GM10847 (cell line): ENCODE results near the gene UPB1.
A peak's percentile ranks its signal among the peaks of the same experiment; 100 is the strongest.

ENCODE experiments used
- POLR2A ChIP-seq: IDR thresholded peaks from 2 replicates; pipeline ENCODE4 v1.6.1; 2011; ENCODE audit not compliant: insufficient read length; ENCODE audit errors: extremely low read depth

UPB1 gene

DNA sequence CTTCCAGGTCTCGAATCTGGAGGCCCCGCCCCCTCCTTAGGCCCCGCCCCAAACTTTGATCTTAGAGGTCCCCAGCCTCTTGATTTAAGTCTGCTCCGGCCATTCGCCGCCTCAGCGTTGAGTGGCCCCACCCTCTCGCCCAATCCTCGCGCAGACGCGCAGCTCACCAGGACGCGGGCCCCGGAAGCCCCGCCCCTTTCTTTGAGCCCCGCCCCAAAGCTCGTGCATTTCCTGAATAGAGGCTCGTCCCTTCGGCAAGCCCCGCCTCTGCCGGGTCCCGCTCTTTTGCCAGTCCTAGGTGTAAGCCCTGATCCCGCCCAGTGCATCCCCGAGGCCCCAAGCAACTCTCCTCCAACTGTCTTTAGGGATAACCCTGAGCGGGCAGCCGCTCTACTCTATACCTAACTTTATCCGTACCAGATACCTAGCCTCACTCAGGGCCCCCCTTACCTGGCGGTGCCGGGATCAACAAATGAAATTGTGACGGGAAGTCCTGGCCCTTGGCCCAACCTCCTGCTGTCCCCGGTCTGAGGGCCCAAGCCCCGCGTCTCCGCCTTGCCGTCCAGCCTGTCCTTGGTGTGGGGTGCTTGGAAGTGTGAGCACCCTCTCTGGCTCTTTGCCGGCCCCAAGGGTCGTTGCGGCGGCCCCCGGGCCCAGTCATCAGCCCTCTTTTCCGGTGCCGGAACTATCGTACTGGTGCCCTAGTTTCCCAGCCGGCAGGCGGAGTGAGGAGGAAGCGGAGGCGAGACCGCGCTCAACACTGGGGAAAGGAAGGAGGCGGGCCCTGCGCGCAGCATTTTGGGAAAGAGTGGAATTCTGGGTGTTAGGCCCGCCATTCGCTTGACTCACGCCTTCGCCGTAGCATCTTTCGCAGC is 60.3 kb downstream of the UPB1 start, which contains the start of gene SNRPD3:
TSS of gene SNRPD3 (plus strand) at position 835 of the 875 bp plus-strand sequence. CDS start 1,676 bp downstream, outside the sequence.
- TF ChIP-seq POLR2A = peak; percentile 74

GRCh38 chr22:24559471-24559870 is 64.3 kb downstream of the UPB1 start:
- no peak for TF ChIP-seq POLR2A

GRCh38 chr22:24563246-24563645 is 68.1 kb downstream of the UPB1 start:
- TF ChIP-seq POLR2A = no peak

- TF ChIP-seq POLR2A = no peak
Measured at GRCh38 chr22:24564376-24565058, 69.4 kb downstream of the UPB1 start.

DNA sequence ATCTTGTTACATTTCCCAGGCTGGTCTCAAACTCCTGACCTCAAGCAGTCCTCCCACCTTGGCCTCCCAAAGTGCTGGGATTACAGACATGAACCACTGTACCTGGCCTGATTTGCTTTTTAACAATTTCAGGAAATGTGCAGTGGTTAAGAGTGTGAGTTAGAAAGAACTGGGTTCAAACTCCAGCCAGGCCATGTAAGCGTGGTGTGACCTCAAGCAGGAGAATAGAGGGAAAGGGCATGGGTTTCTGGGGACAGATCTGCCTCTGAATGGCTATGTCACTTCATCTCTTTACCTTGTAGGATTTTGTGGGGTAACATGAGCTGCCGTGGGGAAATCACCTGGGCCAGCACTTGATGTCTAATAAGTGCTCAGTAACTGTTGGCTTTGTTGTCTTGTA is 69.9 kb downstream of the UPB1 start:
- no peak for TF ChIP-seq POLR2A

GRCh38 chr22:24566899-24567511 is 71.9 kb downstream of the UPB1 start:
- no peak for TF ChIP-seq POLR2A

- TF ChIP-seq POLR2A = no peak
Measured at GRCh38 chr22:24567668-24568067, 72.5 kb downstream of the UPB1 start.

GRCh38 chr22:24571266-24571665 is 76.1 kb downstream of the UPB1 start:
- TF ChIP-seq POLR2A = no peak

GRCh38 chr22:24576778-24577177 is 81.6 kb downstream of the UPB1 start:
- TF ChIP-seq POLR2A = no peak
